GM12801 (cell line): ENCODE data around the gene LDLRAD1.

ENCODE experiments used
- TF ChIP-seq, protein P1 (sequence below): IDR thresholded peaks from one replicate; pipeline ENCODE4 v1.5.1; 2011; ENCODE audit warnings: control low read depth; ENCODE audit not compliant: insufficient read length; ENCODE audit errors: extremely low read depth

Gene LDLRAD1

DNA sequence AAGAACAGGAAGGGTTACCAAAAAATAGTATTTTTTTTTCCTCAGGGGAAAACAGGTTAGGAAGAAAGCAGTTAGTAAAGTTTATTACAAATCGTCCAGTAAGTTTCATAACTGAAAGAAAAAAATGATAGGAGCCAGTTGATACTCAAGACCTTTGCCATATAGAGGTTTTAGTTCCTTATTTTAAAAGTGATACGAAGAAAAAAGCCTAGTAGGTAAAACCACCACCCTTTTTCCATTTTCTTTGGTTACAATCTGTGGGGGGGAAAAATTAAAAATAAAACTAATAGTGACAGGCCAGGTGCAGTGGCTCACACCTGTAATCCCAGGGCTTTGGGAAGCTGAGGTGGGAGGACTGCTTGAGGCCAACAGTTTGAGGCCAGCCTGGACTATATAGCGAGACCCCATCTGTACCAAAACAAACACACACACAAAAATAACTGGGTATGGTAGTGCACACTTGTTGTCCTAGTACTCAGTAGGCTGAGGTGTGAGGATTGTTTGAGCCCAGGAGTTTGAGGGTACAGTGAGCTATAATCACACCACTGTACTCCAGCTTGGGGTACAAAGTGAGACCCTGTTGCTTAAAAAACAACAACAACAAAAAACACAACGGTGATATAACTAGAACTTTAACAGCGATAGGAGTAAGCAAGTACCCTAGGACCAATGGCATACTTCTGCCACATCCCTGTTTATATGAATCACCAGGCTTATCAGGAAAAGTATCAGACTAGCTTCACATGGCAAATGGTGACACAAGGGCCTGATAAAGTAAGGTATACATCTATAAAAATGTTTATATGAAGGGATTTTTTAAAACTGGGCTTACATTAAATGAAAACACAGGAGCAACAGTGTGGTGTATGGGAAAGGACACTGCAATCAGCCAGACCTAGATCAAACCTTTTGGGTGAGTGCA is 29.7 kb upstream of the LDLRAD1 start:
- TF ChIP-seq, protein P1, sequence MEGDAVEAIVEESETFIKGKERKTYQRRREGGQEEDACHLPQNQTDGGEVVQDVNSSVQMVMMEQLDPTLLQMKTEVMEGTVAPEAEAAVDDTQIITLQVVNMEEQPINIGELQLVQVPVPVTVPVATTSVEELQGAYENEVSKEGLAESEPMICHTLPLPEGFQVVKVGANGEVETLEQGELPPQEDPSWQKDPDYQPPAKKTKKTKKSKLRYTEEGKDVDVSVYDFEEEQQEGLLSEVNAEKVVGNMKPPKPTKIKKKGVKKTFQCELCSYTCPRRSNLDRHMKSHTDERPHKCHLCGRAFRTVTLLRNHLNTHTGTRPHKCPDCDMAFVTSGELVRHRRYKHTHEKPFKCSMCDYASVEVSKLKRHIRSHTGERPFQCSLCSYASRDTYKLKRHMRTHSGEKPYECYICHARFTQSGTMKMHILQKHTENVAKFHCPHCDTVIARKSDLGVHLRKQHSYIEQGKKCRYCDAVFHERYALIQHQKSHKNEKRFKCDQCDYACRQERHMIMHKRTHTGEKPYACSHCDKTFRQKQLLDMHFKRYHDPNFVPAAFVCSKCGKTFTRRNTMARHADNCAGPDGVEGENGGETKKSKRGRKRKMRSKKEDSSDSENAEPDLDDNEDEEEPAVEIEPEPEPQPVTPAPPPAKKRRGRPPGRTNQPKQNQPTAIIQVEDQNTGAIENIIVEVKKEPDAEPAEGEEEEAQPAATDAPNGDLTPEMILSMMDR: no peak

DNA sequence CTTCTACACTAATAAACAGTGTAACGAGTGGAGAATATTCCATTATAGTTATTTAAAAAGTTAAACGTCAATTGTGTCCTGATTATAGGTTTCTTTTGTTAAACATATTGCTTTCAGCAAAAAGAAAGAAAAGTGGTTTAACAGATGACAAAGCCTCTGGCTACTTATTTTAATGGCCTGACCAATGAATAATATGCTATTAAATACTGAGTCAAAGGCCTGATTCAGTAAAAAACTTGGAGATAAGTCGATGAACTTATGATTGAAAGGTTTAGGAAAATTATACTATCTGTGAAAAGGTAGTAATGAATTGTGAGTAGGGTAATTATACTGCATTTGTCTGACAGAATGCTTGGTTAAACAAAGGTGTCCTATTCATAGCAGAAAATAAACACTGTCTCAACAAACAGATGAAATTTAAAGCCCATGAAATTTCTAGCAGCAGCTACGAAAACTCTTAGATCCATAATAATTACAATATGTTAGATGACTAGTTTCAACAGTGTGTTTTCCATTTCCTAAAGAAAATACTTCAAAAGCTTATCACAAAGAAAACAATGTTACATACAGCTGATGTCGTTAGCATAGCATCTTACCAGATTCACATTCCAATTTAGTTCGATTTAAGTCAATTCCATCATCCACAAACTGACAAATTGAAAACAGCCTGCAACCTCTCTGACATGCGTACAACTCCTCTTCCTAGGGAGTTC is 28.8 kb upstream of the LDLRAD1 start:
- TF ChIP-seq, protein P1: no peak

DNA sequence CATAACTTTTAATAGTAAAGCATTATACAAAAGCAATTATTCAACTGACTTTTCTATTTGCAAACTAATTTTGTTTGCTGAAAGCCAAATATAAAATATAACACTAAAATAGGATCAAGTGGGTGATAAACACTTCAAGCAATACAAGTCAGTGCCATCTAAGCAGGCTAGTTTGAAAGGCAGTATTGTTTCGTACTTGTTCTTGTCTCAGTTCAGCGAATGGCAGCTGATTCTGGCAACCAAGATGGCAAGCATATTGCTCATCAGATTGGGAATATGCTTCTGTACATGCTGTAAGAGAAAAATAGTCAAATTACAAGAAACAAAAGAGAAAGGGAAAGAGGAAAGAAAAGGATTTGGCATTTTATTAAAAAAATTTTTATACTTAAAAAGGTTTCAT is 27.5 kb upstream of the LDLRAD1 start:
- TF ChIP-seq, protein P1: no peak

DNA sequence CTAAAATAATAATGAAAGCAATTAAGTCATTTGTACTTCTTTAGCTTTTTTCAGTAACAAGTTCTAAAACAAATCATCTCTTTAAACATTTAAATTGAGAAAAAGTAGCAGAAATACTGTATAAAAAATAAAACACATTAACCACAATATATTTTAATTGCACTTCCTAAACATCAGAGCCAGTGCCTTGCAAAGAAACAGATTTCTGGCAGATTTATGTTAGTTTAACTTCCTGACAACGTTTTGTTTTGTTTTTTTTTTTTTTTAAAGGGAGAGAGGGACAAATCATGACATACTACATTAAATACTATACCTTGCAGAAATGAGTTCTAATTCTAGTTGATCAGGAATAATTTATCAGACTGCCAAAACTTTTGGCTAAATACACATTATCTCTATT is 23.8 kb upstream of the LDLRAD1 start:
- TF ChIP-seq, protein P1: no peak

DNA sequence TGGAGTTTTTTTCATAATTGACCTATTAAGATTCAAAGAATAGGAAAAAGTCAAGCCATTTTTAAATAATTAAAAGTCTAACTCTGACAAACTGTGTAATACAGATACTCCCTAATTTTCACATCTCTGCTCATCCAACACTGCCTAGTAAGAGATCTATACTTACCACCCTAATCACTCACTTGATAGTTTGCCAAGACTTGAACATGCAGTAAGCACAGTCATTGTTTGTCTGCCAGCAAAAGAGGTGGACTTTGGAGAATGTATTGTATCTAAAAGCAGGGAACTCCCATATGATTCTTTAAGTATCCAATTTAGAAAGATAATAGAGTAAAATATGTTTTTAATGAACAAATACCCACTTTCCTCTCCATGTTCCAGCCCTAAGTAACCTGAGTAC is 19.5 kb upstream of the LDLRAD1 start:
- TF ChIP-seq, protein P1: no peak

DNA sequence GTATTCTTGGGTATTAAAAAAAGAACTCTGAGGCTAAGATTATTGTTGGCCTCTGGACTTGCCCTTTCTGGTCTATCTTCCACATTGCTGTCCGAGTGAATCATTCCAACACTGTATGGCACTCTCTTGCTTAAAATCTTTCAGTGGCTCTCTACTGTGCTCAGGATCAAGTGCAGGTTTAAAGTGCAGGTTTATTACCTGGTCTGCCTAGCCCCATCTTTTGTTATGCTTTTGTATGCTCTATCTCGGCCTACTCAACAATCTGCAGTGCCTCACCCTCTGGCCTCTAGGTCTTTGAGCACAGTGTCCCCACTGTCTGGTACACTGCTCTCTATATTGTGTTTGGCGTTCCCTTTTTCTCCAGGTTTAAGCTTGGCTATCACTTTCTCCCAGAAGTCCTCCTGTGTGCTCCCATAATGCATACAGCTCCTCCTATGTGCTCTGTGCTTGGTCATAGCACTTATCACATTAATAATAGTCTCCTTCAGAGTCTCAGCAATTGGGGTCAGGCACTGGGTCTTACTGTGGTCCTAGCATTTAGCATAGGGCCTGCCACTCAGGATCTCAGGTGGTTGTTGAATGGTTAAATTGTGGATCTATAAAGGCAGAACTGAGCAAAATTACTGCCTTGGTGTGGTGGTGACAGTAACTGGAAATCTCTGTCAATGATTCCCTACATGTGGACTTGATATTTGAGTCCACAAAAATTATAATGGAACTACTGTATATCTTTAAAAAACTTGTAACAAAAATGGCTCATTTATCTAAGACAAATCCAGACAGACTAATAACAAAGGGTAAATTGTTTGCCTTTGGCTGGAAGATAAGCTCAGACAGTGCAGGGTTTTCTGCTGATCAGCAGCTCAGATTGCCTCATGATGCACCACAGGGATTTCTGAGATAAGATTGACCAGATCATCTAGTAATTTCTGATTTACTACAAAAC is 10.6 kb upstream of the LDLRAD1 start:
- TF ChIP-seq, protein P1: no peak
